GM23338 (cell line): Measurements from ENCODE around the gene GP5. TPM values are rescaled to one million over a fixed set of nuclear protein-coding genes. Genes with fewer than 3 reads are reported as not detected.

Experiments
- ATAC-seq: fragments of 200-7000 bp; cut with Tn5 transposase; 3 replicates; pipeline ENCODE4 v1.9.1; 2020
- DNase-seq: peaks from one replicate; pipeline ENCODE4 v3.0.0-alpha.2; 2015; ENCODE audit warnings: low spot score
- H2AFZ ChIP-seq: fragments of 200-600 bp; sonication (generic); 2 replicates; pipeline ENCODE4 v1.8.0; 2016; ENCODE audit warnings: antibody characterized with exemption, mild to moderate bottlenecking, moderate library complexity
- H3F3A ChIP-seq: fragments of 200-600 bp; sonication (generic); replicated peaks from 2 replicates; pipeline ENCODE4 v1.8.0; 2017; ENCODE audit warnings: antibody characterized with exemption, mixed run types, low read depth
- H3K27ac ChIP-seq: fragments of 200-600 bp; sonication (generic); 2 replicates; pipeline ENCODE4 v1.6.1; 2016; ENCODE audit warnings: low read depth
- H3K27me3 ChIP-seq: fragments of 200-600 bp; sonication (generic); 2 replicates; pipeline ENCODE4 v1.8.0; 2016; ENCODE audit warnings: mild to moderate bottlenecking, mixed run types, moderate library complexity; ENCODE audit not compliant: insufficient read depth
- H3K36me3 ChIP-seq: fragments of 200-600 bp; sonication (generic); 2 replicates; pipeline ENCODE4 v1.8.0; 2016; ENCODE audit warnings: mild to moderate bottlenecking; ENCODE audit not compliant: insufficient read depth
- H3K4me1 ChIP-seq: fragments of 200-600 bp; sonication (generic); 2 replicates; pipeline ENCODE4 v1.8.0; 2016; ENCODE audit warnings: mild to moderate bottlenecking, moderate library complexity; ENCODE audit not compliant: insufficient read depth
- H3K4me2 ChIP-seq: fragments of 200-600 bp; sonication (generic); 2 replicates; pipeline ENCODE4 v1.7.1; 2017; ENCODE audit warnings: mixed run types
- H3K4me3 ChIP-seq: fragments of 200-600 bp; sonication (generic); 2 replicates; pipeline ENCODE4 v1.6.1; 2016; ENCODE audit warnings: mixed run types
- H3K79me2 ChIP-seq: fragments of 200-600 bp; sonication (generic); replicated peaks from 2 replicates; pipeline ENCODE4 v1.8.0; 2017; ENCODE audit warnings: mild to moderate bottlenecking; ENCODE audit not compliant: insufficient read depth
- H3K9me2 ChIP-seq: fragments of 200-600 bp; sonication (generic); 2 replicates; pipeline ENCODE4 v1.8.0; 2017; ENCODE audit not compliant: insufficient read depth
- H4K20me1 ChIP-seq: fragments of 200-600 bp; sonication (generic); replicated peaks from 2 replicates; pipeline ENCODE4 v1.8.0; 2017; ENCODE audit warnings: mild to moderate bottlenecking; ENCODE audit not compliant: insufficient read depth
- H3K27ac Mint-ChIP-seq: 2 replicates; pipeline ENCODE4 v1.8.0; 2020; ENCODE audit warnings: inconsistent platforms, mild to moderate bottlenecking, moderate library complexity, mixed read lengths
- H3K27me3 Mint-ChIP-seq: 3 replicates; pipeline ENCODE4 v1.8.0; 2022; ENCODE audit warnings: low read depth, mild to moderate bottlenecking, moderate library complexity, mixed read lengths, inconsistent platforms; ENCODE audit not compliant: insufficient read depth, poor library complexity
- H3K36me3 Mint-ChIP-seq: 3 replicates; pipeline ENCODE4 v1.8.0; 2021; ENCODE audit warnings: low read depth, mild to moderate bottlenecking, inconsistent platforms, moderate library complexity, mixed read lengths
- H3K4me1 Mint-ChIP-seq: 3 replicates; pipeline ENCODE4 v1.8.0; 2020; ENCODE audit warnings: mild to moderate bottlenecking, inconsistent platforms, mixed read lengths
- H3K4me3 Mint-ChIP-seq: 3 replicates; pipeline ENCODE4 v1.8.0; 2021; ENCODE audit warnings: moderate library complexity, mild to moderate bottlenecking, inconsistent platforms, mixed read lengths
- H3K9me3 Mint-ChIP-seq: 3 replicates; pipeline ENCODE4 v1.8.0; 2020; ENCODE audit warnings: moderate library complexity, mild to moderate bottlenecking, inconsistent platforms, mixed read lengths
- CREB1 ChIP-seq: fragments of 250-450 bp; sonication (Bioruptor Pico); IDR thresholded peaks from 2 replicates; pipeline ENCODE4 v1.5.0; 2020; ENCODE audit warnings: low read depth, mild to moderate bottlenecking, moderate library complexity
- EZH2 ChIP-seq: fragments of 200-600 bp; sonication (generic); IDR thresholded peaks from one replicate; pipeline ENCODE4 v1.8.0; 2017; ENCODE audit warnings: antibody characterized with exemption, mild to moderate bottlenecking, low read depth; ENCODE audit not compliant: unreplicated experiment
- EZH2phosphoT487 ChIP-seq: fragments of 200-600 bp; sonication (generic); IDR thresholded peaks from one replicate; pipeline ENCODE4 v1.8.1; 2018; ENCODE audit warnings: antibody characterized with exemption; ENCODE audit not compliant: unreplicated experiment
- JUNB ChIP-seq: IDR thresholded peaks from one replicate; pipeline ENCODE4 v1.6.1; 2016; ENCODE audit warnings: antibody characterized with exemption; ENCODE audit not compliant: unreplicated experiment
- NANOG ChIP-seq: IDR thresholded peaks from 2 replicates; pipeline ENCODE4 v1.6.1; 2016; ENCODE audit warnings: antibody characterized with exemption, borderline replicate concordance
- POLR2AphosphoS5 ChIP-seq: IDR thresholded peaks from 2 replicates; pipeline ENCODE4 v1.6.1; 2016; ENCODE audit warnings: antibody characterized with exemption, low read depth
- STAT1 ChIP-seq: IDR thresholded peaks from one replicate; pipeline ENCODE4 v1.6.1; 2016; ENCODE audit warnings: antibody characterized with exemption; ENCODE audit not compliant: unreplicated experiment
- ZNF114 ChIP-seq: fragments of 250-450 bp; sonication (Bioruptor Pico); IDR thresholded peaks from 2 replicates; pipeline ENCODE4 v1.5.0; 2020; ENCODE audit warnings: mild to moderate bottlenecking, moderate library complexity
- ZNF331 ChIP-seq: fragments of 250-450 bp; sonication (Bioruptor Pico); IDR thresholded peaks from 2 replicates; pipeline ENCODE4 v1.5.0; 2020; ENCODE audit warnings: low read depth, mild to moderate bottlenecking, moderate library complexity
- polyA plus RNA-seq: library from polyadenylated mRNA; unstranded; fragments of >200 nt; fragmentation: Nextera tagmentation; extraction: Ambion mirVana; gene quantifications from 2 replicates; pipeline ENCODE4 v1.2.1, GENCODE V29; 2016
- total RNA-seq: library from RNA; depleted of rRNA; stranded (reverse); fragments of >200 nt; shearing (Covaris generic); gene quantifications from 2 replicates; pipeline ENCODE4 v1.2.3, GENCODE V29; 2014
- TF ChIP-seq, protein P1 (sequence below), 2 experiments: fragments of 200-600 bp in 1 of 2; sonication (generic) in 1 of 2; conservative IDR thresholded peaks; 2 replicates each; pipeline versions ENCODE4 v1.5.1 to v1.6.1; 2016 to 2017; ENCODE audit warnings: antibody characterized with exemption in 2 of 2, low read depth in 2 of 2, mild to moderate bottlenecking in 2 of 2, moderate library complexity in 1 of 2
- TF ChIP-seq, protein P2 (sequence below): IDR thresholded peaks from 2 replicates; pipeline ENCODE4 v1.6.1; 2016; ENCODE audit warnings: antibody characterized with exemption
- TF ChIP-seq, protein P3 (sequence below): fragments of 250-450 bp; sonication (Bioruptor Pico); IDR thresholded peaks from 2 replicates; pipeline ENCODE4 v1.5.0; 2020; ENCODE audit warnings: mild to moderate bottlenecking, moderate library complexity
- TF ChIP-seq, protein P4 (sequence below): IDR thresholded peaks from one replicate; pipeline ENCODE4 v1.6.1; 2018; ENCODE audit warnings: antibody characterized with exemption; ENCODE audit not compliant: unreplicated experiment

GP5 gene
- total and polyA plus RNA-seq, 2 experiments from 2014 or later, result 0.07 to 0.15 TPM

DNA sequence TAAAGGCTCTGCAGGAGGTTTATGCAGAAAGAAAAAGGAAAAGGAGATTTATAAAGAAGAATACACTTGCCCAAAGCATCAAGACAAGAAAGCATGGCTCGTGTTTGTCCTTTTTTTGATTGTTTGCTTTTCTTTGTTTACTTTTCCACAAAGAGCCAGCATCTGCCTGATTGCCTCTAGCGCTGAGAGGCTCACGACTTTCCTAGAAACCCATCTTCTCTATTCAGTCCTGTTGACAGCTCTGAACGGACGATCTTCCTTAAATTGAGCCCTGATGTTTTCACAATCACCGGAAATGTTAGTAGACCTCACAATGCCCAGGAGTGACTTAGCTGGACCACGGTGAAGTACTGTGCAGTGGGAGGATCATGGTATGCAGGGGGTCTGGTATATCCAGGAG lies 12.4 kb downstream of the GP5 start:
- Histone ChIP-seq H3F3A (no peaks in the 10 kb centered on the region), H4K20me1 (no peaks in the 10 kb centered on the region), H3K9me2 (no peaks in the 10 kb centered on the region), H3K4me2 (no peak overlapping the region), H3K27me3 (no peaks in the 10 kb centered on the region), H3K27ac (no peak overlapping the region), H2AFZ (peak overlapping the region; percentile 81; the same call in 1 of the 2 replicates), H3K4me1 (peaks cover 4% of the 10 kb centered on the region; the same call in 1 of the 2 replicates), H3K36me3 (no peaks in the 10 kb centered on the region), H3K4me3 (no peak overlapping the region), H3K79me2 (no peaks in the 10 kb centered on the region)
- no peak for DNase-seq
- Mint-ChIP-seq H3K4me1 (peaks cover 17% of the 10 kb centered on the region), H3K27me3 (peaks cover 8% of the 10 kb centered on the region), H3K36me3 (no peaks in the 10 kb centered on the region), H3K9me3 (peaks cover 10% of the 10 kb centered on the region; the same call in 2 of the 3 replicates), H3K4me3 (no peak overlapping the region), H3K27ac (no peak overlapping the region)
- no peak for ATAC-seq
- no peak for TF ChIP-seq ZNF114 (CRISPR knock-in tag)
- TF ChIP-seq STAT1, result no peak
- TF ChIP-seq JUNB, result no peak
- TF ChIP-seq, protein P1, sequence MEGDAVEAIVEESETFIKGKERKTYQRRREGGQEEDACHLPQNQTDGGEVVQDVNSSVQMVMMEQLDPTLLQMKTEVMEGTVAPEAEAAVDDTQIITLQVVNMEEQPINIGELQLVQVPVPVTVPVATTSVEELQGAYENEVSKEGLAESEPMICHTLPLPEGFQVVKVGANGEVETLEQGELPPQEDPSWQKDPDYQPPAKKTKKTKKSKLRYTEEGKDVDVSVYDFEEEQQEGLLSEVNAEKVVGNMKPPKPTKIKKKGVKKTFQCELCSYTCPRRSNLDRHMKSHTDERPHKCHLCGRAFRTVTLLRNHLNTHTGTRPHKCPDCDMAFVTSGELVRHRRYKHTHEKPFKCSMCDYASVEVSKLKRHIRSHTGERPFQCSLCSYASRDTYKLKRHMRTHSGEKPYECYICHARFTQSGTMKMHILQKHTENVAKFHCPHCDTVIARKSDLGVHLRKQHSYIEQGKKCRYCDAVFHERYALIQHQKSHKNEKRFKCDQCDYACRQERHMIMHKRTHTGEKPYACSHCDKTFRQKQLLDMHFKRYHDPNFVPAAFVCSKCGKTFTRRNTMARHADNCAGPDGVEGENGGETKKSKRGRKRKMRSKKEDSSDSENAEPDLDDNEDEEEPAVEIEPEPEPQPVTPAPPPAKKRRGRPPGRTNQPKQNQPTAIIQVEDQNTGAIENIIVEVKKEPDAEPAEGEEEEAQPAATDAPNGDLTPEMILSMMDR (conservative IDR thresholded peaks at IDR 0.05; ENCODE audit: low read depth in 2 of 2), result no peak
- no peak for TF ChIP-seq POLR2AphosphoS5
- no peak for TF ChIP-seq ZNF331
- TF ChIP-seq, protein P2, sequence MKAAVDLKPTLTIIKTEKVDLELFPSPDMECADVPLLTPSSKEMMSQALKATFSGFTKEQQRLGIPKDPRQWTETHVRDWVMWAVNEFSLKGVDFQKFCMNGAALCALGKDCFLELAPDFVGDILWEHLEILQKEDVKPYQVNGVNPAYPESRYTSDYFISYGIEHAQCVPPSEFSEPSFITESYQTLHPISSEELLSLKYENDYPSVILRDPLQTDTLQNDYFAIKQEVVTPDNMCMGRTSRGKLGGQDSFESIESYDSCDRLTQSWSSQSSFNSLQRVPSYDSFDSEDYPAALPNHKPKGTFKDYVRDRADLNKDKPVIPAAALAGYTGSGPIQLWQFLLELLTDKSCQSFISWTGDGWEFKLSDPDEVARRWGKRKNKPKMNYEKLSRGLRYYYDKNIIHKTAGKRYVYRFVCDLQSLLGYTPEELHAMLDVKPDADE, result no peak
- no peak for TF ChIP-seq NANOG
- TF ChIP-seq EZH2, result no peak
- TF ChIP-seq EZH2phosphoT487, result no peak
- TF ChIP-seq, protein P3, sequence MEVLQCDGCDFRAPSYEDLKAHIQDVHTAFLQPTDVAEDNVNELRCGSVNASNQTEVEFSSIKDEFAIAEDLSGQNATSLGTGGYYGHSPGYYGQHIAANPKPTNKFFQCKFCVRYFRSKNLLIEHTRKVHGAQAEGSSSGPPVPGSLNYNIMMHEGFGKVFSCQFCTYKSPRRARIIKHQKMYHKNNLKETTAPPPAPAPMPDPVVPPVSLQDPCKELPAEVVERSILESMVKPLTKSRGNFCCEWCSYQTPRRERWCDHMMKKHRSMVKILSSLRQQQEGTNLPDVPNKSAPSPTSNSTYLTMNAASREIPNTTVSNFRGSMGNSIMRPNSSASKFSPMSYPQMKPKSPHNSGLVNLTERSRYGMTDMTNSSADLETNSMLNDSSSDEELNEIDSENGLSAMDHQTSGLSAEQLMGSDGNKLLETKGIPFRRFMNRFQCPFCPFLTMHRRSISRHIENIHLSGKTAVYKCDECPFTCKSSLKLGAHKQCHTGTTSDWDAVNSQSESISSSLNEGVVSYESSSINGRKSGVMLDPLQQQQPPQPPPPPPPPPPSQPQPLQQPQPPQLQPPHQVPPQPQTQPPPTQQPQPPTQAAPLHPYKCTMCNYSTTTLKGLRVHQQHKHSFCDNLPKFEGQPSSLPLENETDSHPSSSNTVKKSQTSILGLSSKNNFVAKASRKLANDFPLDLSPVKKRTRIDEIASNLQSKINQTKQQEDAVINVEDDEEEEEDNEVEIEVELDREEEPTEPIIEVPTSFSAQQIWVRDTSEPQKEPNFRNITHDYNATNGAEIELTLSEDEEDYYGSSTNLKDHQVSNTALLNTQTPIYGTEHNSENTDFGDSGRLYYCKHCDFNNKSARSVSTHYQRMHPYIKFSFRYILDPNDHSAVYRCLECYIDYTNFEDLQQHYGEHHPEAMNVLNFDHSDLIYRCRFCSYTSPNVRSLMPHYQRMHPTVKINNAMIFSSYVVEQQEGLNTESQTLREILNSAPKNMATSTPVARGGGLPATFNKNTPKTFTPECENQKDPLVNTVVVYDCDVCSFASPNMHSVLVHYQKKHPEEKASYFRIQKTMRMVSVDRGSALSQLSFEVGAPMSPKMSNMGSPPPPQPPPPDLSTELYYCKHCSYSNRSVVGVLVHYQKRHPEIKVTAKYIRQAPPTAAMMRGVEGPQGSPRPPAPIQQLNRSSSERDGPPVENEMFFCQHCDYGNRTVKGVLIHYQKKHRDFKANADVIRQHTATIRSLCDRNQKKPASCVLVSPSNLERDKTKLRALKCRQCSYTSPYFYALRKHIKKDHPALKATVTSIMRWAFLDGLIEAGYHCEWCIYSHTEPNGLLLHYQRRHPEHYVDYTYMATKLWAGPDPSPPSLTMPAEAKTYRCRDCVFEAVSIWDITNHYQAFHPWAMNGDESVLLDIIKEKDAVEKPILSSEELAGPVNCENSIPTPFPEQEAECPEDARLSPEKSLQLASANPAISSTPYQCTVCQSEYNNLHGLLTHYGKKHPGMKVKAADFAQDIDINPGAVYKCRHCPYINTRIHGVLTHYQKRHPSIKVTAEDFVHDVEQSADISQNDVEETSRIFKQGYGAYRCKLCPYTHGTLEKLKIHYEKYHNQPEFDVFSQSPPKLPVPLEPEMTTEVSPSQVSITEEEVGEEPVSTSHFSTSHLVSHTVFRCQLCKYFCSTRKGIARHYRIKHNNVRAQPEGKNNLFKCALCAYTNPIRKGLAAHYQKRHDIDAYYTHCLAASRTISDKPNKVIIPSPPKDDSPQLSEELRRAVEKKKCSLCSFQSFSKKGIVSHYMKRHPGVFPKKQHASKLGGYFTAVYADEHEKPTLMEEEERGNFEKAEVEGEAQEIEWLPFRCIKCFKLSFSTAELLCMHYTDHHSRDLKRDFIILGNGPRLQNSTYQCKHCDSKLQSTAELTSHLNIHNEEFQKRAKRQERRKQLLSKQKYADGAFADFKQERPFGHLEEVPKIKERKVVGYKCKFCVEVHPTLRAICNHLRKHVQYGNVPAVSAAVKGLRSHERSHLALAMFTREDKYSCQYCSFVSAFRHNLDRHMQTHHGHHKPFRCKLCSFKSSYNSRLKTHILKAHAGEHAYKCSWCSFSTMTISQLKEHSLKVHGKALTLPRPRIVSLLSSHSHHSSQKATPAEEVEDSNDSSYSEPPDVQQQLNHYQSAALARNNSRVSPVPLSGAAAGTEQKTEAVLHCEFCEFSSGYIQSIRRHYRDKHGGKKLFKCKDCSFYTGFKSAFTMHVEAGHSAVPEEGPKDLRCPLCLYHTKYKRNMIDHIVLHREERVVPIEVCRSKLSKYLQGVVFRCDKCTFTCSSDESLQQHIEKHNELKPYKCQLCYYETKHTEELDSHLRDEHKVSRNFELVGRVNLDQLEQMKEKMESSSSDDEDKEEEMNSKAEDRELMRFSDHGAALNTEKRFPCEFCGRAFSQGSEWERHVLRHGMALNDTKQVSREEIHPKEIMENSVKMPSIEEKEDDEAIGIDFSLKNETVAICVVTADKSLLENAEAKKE (CRISPR knock-in tag), result no peak
- TF ChIP-seq, protein P4, sequence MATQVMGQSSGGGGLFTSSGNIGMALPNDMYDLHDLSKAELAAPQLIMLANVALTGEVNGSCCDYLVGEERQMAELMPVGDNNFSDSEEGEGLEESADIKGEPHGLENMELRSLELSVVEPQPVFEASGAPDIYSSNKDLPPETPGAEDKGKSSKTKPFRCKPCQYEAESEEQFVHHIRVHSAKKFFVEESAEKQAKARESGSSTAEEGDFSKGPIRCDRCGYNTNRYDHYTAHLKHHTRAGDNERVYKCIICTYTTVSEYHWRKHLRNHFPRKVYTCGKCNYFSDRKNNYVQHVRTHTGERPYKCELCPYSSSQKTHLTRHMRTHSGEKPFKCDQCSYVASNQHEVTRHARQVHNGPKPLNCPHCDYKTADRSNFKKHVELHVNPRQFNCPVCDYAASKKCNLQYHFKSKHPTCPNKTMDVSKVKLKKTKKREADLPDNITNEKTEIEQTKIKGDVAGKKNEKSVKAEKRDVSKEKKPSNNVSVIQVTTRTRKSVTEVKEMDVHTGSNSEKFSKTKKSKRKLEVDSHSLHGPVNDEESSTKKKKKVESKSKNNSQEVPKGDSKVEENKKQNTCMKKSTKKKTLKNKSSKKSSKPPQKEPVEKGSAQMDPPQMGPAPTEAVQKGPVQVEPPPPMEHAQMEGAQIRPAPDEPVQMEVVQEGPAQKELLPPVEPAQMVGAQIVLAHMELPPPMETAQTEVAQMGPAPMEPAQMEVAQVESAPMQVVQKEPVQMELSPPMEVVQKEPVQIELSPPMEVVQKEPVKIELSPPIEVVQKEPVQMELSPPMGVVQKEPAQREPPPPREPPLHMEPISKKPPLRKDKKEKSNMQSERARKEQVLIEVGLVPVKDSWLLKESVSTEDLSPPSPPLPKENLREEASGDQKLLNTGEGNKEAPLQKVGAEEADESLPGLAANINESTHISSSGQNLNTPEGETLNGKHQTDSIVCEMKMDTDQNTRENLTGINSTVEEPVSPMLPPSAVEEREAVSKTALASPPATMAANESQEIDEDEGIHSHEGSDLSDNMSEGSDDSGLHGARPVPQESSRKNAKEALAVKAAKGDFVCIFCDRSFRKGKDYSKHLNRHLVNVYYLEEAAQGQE, result no peak
- TF ChIP-seq CREB1, result no peak
